HG03520 (cell line): ENCODE measurements around the gene PTTG2.

Experiments used
- ATAC-seq: cut with Tn5 transposase; IDR thresholded peaks from one replicate; pipeline ENCODE4 v1.9.1; 2021; ENCODE audit warnings: mild to moderate bottlenecking, moderate library complexity; ENCODE audit not compliant: unreplicated experiment

The PTTG2 gene

DNA sequence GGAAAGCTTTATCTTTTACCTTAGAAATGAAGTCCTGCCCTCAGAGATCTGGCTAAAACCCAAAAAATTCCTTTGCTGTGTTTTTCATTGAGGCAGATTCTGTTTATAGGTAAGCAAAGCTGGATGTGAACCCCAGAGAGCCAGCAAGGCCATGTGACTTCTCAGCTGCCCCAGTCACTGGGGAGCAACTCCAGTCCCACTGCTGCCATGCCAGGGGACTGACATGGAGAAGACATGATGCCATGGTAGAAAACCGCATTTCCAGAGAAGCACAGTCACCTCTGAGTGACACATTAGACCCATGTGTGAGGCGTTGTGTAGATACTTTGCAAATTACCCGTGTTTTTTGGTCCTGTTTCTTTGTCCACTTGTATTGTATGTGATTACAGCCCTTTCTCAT lies 45.4 kb downstream of the PTTG2 start:
- no peak for ATAC-seq

- ATAC-seq: no peak
Measured at GRCh38 chr4:38007645-38008044, 47.4 kb downstream of the PTTG2 start.

GRCh38 chr4:38008571-38009021 lies 48.4 kb downstream of the PTTG2 start:
- ATAC-seq: no peak

DNA sequence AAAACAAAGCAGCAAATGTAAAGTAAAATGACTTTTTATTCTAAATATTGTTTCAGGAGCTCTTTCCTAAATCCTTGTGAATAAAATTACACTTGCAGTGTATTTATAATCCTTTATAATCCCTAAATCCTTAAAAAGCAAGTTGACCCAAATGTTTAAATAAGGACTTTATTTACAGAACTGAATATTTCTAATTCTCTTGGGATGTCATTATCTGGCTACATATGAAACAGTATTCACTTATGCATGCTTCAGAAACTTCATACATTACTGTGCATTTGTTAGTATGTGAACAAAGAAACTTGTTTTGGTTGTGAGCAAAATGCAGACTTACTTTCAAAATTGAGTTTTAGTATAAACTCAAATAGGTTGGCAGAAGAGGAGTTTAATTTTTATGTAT lies 49.2 kb downstream of the PTTG2 start:
- no peak for ATAC-seq

- no peak for ATAC-seq
Measured at GRCh38 chr4:38009949-38010348, 49.8 kb downstream of the PTTG2 start.
